Activated CD8-positive, alpha-beta T cell treated with anti-CD3 and anti-CD28 coated beads for 36 hours (primary cell): ENCODE results near the gene HSDL1. TPM values are rescaled to one million over a fixed set of nuclear protein-coding genes. Genes with fewer than 3 reads are reported as not detected.

Source experiments
- ATAC-seq: fragments of 200-7000 bp; cut with Tn5 transposase; one replicate; pipeline ENCODE4 v1.10.0; 2021; ENCODE audit warnings: mild to moderate bottlenecking, moderate library complexity
- CTCF ChIA-PET: fragments of 350-600 bp; sonication (Branson Sonifier 250); formaldehyde crosslinking; loops from one replicate; lab custom pipeline; 2021; ENCODE audit warnings: antibody characterized with exemption; lab: Charles Lee
- POLR2A ChIA-PET: fragments of 350-600 bp; sonication (Branson Sonifier 250); formaldehyde crosslinking; loops from one replicate; lab custom pipeline; 2021; ENCODE audit warnings: antibody characterized with exemption; lab: Charles Lee
- DNase-seq: peaks from one replicate; pipeline ENCODE4 v3.0.0-alpha.2; 2020
- H3K27ac Mint-ChIP-seq: one replicate; pipeline ENCODE4 v1.8.0; 2021; ENCODE audit warnings: mild to moderate bottlenecking, mixed read lengths
- H3K27me3 Mint-ChIP-seq: one replicate; pipeline ENCODE4 v1.8.0; 2021; ENCODE audit warnings: mixed read lengths
- H3K36me3 Mint-ChIP-seq: one replicate; pipeline ENCODE4 v1.8.0; 2021; ENCODE audit warnings: low read depth, mixed read lengths
- H3K4me1 Mint-ChIP-seq: one replicate; pipeline ENCODE4 v1.8.0; 2021; ENCODE audit warnings: low read depth, mixed read lengths
- H3K4me3 Mint-ChIP-seq: one replicate; pipeline ENCODE4 v1.8.0; 2021; ENCODE audit warnings: mild to moderate bottlenecking, moderate library complexity, mixed read lengths
- H3K9me3 Mint-ChIP-seq: one replicate; pipeline ENCODE4 v1.8.0; 2021; ENCODE audit warnings: mixed read lengths
- CTCF ChIP-seq: fragments of 200-600 bp; IDR thresholded peaks from one replicate; pipeline ENCODE4 v1.8.0; 2022; ENCODE audit warnings: antibody characterized with exemption, mild to moderate bottlenecking
- intact Hi-C: fragments of 100-400 bp; cut with micrococcal nuclease; formaldehyde crosslinking; loops from one replicate; pipeline ENCODE4 v1.10.0; 2022
- total RNA-seq, 2 experiments: library from RNA; stranded (reverse); gene quantifications; one replicate each; pipeline ENCODE4 v1.2.3, GENCODE V29; 2021

The HSDL1 gene
- total RNA-seq, 2 experiments from 2014 or later, result 11.1 to 11.8 TPM

GRCh38 chr16:84109598-84110335, 35.2 kb downstream of the HSDL1 start:
- DNase-seq (no peak), ATAC-seq (no peak)
- POLR2A ChIA-PET, result no interaction called here
- no peaks in the 10 kb centered on the region for H3K36me3 Mint-ChIP-seq
- TF ChIP-seq CTCF, result no peak
- intact Hi-C loops, result no loop called here
- no peaks in the 10 kb centered on the region for H3K9me3 Mint-ChIP-seq
- H3K27ac Mint-ChIP-seq, result peak overlapping the region; percentile 67
- CTCF ChIA-PET, result interaction anchor here (1.0 to 1.9 kb wide), 3 partner anchors 26 to 77 kb away, joined by 4 to 7 read pairs (median 4); partner anchors contain the start of gene TAF1C
- peaks cover 58% of the 10 kb centered on the region for H3K4me1 Mint-ChIP-seq
- H3K4me3 Mint-ChIP-seq, result no peak overlapping the region
- no peaks in the 10 kb centered on the region for H3K27me3 Mint-ChIP-seq

GRCh38 chr16:84107921-84108320, 37.1 kb downstream of the HSDL1 start:
- Mint-ChIP-seq H3K4me1 (peaks cover 62% of the 10 kb centered on the region), H3K36me3 (no peaks in the 10 kb centered on the region), H3K4me3 (no peak overlapping the region), H3K9me3 (no peaks in the 10 kb centered on the region), H3K27me3 (no peaks in the 10 kb centered on the region), H3K27ac (no peak overlapping the region)
- CTCF ChIA-PET, result interaction anchor here (1.0 kb wide), 1 partner anchor 52 kb away, joined by 3 read pairs; no protein-coding TSS in a partner anchor
- POLR2A ChIA-PET, result interaction anchor here (3.2 kb wide), 1 partner anchor 9 kb away, joined by 18 read pairs; the partner anchor contains the start of gene MBTPS1
- ATAC-seq (no peak), DNase-seq (no peak)
- intact Hi-C loops, result no loop called here
- TF ChIP-seq CTCF, result no peak

- H3K36me3 Mint-ChIP-seq, result peaks cover 3% of the 10 kb centered on the region
- no peaks in the 10 kb centered on the region for H3K27me3 Mint-ChIP-seq
- no peak for ATAC-seq
- ChIA-PET POLR2A (interaction anchor here (0.6 to 3.2 kb wide), 3 partner anchors 11 to 179 kb away, joined by 3 to 18 read pairs (median 3); partner anchors contain the start of gene MBTPS1), CTCF (interaction anchor here (0.8 to 1.3 kb wide), 2 partner anchors 21 to 69 kb away, joined by 3 to 5 read pairs (median 4); no protein-coding TSS in a partner anchor)
- no peak overlapping the region for H3K27ac Mint-ChIP-seq
- H3K4me1 Mint-ChIP-seq, result peaks cover 66% of the 10 kb centered on the region
- DNase-seq, result no peak
- no peak for TF ChIP-seq CTCF
- no peaks in the 10 kb centered on the region for H3K9me3 Mint-ChIP-seq
- H3K4me3 Mint-ChIP-seq, result no peak overlapping the region
- intact Hi-C loops, result no loop called here
Measured at GRCh38 chr16:84105948-84106740, 38.8 kb downstream of the HSDL1 start.

- DNase-seq (no peak), ATAC-seq (no peak)
- H3K9me3 Mint-ChIP-seq, result no peaks in the 10 kb centered on the region
- CTCF ChIA-PET, result interaction anchor here (0.7 to 2.8 kb wide), 4 partner anchors 11 to 82 kb away, joined by 3 to 16 read pairs (median 4); partner anchors contain the start of genes MBTPS1 and TAF1C
- H3K36me3 Mint-ChIP-seq, result peaks cover 5% of the 10 kb centered on the region
- H3K27ac Mint-ChIP-seq, result no peak overlapping the region
- intact Hi-C loops, result no loop called here
- peaks cover 58% of the 10 kb centered on the region for H3K4me1 Mint-ChIP-seq
- no peak for TF ChIP-seq CTCF
- POLR2A ChIA-PET, result interaction anchor here (1.1 to 3.2 kb wide), 2 partner anchors 11 to 18 kb away, joined by 3 to 18 read pairs; partner anchors contain the start of gene MBTPS1
- H3K4me3 Mint-ChIP-seq, result no peak overlapping the region
- H3K27me3 Mint-ChIP-seq, result no peaks in the 10 kb centered on the region
Measured at GRCh38 chr16:84105301-84105815, 39.6 kb downstream of the HSDL1 start.
